Measurements from ENCODE around the gene MMP12.

GRCh38 chr11:102833731-102834130 lies 41.1 kb downstream of the MMP12 start:
- no peak for TF ChIP-seq CTCF (IDR thresholded peaks at IDR 0.05)
- no peak for TF ChIP-seq POLR2A (IDR thresholded peaks at IDR 0.05)

Measured in Peyer's patch (tissue), 4 donors.